ENCODE measurements around the gene SPINK6. TPM values are rescaled to one million over a fixed set of nuclear protein-coding genes. Genes with fewer than 3 reads are reported as not detected.

The SPINK6 gene
- total and polyA plus RNA-seq, 9 of the 15 experiments (the other 6 are each of a cell fraction or from before 2014, with no cell fraction given), result not detected

DNA sequence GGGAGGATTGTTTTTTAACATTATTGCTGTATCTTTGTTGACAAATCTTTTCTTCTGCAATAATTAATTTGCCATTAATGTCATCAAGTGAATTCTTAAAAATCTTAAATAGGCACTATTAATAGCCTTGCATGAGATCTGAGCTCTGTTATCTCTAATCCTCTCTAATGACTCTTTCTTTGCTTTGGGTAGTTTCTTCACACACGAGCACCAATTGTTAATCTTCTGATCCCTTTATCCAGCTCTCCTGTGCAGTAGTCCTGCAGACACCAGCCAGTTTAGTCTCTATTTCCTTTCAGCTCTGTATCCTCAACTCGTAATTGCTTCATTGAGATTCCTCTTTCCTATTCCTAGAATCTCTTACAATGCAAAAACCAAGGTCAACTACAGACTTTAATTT is 26.4 kb upstream of the SPINK6 start:
- H3K27me3 ChIP-seq (ENCODE audit: control insufficient read depth in 2 of 2, insufficient read depth in 2 of 2, low read length in 2 of 2), result no peaks in the 10 kb centered on the region
- CTCF ChIA-PET (ENCODE audit: low intra/inter-chr PET ratio), result no interaction called here
- H3K4me1 ChIP-seq (replicated peaks in 1 of 2; ENCODE audit: control insufficient read depth in 2 of 2, insufficient read depth in 2 of 2, low read length in 2 of 2), result no peaks in the 10 kb centered on the region
- H3K4me3 ChIP-seq, result no peak overlapping the region
- H3K9me1 ChIP-seq (ENCODE audit: control insufficient read depth, insufficient read depth, low read length), result no peaks in the 10 kb centered on the region
- FAIRE-seq (no peak), ATAC-seq (no peak), DNase-seq (ENCODE audit: extremely low read depth in 1 of 4, low spot score in 3 of 4) (no peak)
- intact Hi-C loops (cut with micrococcal nuclease), result loop anchor here (10.0 kb wide), 1 partner anchor 938 kb away; no protein-coding TSS in a partner anchor
- in situ Hi-C loops (cut with MboI), result loop anchor here (5.0 to 25.0 kb wide), 2 partner anchors 556 to 861 kb away; no protein-coding TSS in a partner anchor
- 4% methylated on average over 2 of the region's 2 CpGs for WGBS (ENCODE audit: insufficient coverage, low coverage, missing lambda C conversion rate)
- BruUV-seq (replicated peaks), result no TSS peak
- H3K4me2 ChIP-seq (ENCODE audit: insufficient read depth, low read length), result no peak overlapping the region
- no peaks in the 10 kb centered on the region for H3K9me3 ChIP-seq (replicated peaks; ENCODE audit: control insufficient read depth, insufficient read depth, low read depth, low read length)
- no peaks in the 10 kb centered on the region for H4K20me1 ChIP-seq (replicated peaks; ENCODE audit: control insufficient read depth, insufficient read depth, low read length)
- no peak overlapping the region for H2AFZ ChIP-seq (ENCODE audit: low read depth, low read length)
- H3K9ac ChIP-seq (ENCODE audit: insufficient read depth in 1 of 2, low read depth in 2 of 2, low read length in 2 of 2), result no peak overlapping the region
- no peaks in the 10 kb centered on the region for H3K79me2 ChIP-seq (ENCODE audit: control insufficient read depth, insufficient read depth, low read length)
- H3K27ac ChIP-seq (ENCODE audit: extremely low read depth, low read depth, low read length), result no peak overlapping the region
- no peaks in the 10 kb centered on the region for H3K36me3 ChIP-seq (ENCODE audit: control insufficient read depth, insufficient read depth, low read length)
- TF ChIP-seq, protein P1, sequence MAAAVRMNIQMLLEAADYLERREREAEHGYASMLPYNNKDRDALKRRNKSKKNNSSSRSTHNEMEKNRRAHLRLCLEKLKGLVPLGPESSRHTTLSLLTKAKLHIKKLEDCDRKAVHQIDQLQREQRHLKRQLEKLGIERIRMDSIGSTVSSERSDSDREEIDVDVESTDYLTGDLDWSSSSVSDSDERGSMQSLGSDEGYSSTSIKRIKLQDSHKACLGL (CRISPR knock-in tag; IDR thresholded peaks at IDR 0.05; ENCODE audit: borderline replicate concordance, poor library complexity, severe bottlenecking), result no peak
- TF ChIP-seq CEBPG (CRISPR knock-in tag; IDR thresholded peaks at IDR 0.05), result no peak
- no peak for TF ChIP-seq CEBPG (tag; conservative IDR thresholded peaks at IDR 0.05 in 1 of 2, IDR thresholded peaks at IDR 0.05 in 1 of 2)
- TF ChIP-seq POLR2H (tag; IDR thresholded peaks at IDR 0.05; ENCODE audit: low read depth), result no peak
- TF ChIP-seq, protein P2, sequence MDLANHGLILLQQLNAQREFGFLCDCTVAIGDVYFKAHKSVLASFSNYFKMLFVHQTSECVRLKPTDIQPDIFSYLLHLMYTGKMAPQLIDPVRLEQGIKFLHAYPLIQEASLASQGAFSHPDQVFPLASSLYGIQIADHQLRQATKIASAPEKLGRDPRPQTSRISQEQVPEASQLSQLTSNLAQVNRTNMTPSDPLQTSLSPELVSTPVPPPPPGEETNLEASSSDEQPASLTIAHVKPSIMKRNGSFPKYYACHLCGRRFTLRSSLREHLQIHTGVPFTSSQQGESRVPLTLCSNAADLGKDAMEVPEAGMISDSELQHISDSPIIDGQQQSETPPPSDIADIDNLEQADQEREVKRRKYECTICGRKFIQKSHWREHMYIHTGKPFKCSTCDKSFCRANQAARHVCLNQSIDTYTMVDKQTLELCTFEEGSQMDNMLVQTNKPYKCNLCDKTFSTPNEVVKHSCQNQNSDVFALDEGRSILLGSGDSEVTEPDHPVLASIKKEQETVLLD (IDR thresholded peaks at IDR 0.05), result no peak
- TF ChIP-seq, protein P3, sequence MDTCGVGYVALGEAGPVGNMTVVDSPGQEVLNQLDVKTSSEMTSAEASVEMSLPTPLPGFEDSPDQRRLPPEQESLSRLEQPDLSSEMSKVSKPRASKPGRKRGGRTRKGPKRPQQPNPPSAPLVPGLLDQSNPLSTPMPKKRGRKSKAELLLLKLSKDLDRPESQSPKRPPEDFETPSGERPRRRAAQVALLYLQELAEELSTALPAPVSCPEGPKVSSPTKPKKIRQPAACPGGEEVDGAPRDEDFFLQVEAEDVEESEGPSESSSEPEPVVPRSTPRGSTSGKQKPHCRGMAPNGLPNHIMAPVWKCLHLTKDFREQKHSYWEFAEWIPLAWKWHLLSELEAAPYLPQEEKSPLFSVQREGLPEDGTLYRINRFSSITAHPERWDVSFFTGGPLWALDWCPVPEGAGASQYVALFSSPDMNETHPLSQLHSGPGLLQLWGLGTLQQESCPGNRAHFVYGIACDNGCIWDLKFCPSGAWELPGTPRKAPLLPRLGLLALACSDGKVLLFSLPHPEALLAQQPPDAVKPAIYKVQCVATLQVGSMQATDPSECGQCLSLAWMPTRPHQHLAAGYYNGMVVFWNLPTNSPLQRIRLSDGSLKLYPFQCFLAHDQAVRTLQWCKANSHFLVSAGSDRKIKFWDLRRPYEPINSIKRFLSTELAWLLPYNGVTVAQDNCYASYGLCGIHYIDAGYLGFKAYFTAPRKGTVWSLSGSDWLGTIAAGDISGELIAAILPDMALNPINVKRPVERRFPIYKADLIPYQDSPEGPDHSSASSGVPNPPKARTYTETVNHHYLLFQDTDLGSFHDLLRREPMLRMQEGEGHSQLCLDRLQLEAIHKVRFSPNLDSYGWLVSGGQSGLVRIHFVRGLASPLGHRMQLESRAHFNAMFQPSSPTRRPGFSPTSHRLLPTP (IDR thresholded peaks at IDR 0.05; ENCODE audit: borderline replicate concordance, extremely low read depth, insufficient read length), result no peak
- TF ChIP-seq, protein P4, sequence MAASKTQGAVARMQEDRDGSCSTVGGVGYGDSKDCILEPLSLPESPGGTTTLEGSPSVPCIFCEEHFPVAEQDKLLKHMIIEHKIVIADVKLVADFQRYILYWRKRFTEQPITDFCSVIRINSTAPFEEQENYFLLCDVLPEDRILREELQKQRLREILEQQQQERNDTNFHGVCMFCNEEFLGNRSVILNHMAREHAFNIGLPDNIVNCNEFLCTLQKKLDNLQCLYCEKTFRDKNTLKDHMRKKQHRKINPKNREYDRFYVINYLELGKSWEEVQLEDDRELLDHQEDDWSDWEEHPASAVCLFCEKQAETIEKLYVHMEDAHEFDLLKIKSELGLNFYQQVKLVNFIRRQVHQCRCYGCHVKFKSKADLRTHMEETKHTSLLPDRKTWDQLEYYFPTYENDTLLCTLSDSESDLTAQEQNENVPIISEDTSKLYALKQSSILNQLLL (CRISPR knock-in tag; IDR thresholded peaks at IDR 0.05; ENCODE audit: borderline replicate concordance), result no peak
- TF ChIP-seq, protein P5, sequence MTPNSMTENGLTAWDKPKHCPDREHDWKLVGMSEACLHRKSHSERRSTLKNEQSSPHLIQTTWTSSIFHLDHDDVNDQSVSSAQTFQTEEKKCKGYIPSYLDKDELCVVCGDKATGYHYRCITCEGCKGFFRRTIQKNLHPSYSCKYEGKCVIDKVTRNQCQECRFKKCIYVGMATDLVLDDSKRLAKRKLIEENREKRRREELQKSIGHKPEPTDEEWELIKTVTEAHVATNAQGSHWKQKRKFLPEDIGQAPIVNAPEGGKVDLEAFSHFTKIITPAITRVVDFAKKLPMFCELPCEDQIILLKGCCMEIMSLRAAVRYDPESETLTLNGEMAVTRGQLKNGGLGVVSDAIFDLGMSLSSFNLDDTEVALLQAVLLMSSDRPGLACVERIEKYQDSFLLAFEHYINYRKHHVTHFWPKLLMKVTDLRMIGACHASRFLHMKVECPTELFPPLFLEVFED (CRISPR knock-in tag; conservative IDR thresholded peaks at IDR 0.05), result no peak
- no peak for TF ChIP-seq ZNF324 (CRISPR knock-in tag; IDR thresholded peaks at IDR 0.05)
- POLR2A ChIA-PET, result no interaction called here

Measured in K562 (cell line).